GM04503 (cell line): ENCODE measurements around the gene PNRC2.
"Not testable (repeated sequence)": the region's sequence is repeated elsewhere in the genome, so short reads cannot be mapped to it uniquely, and the experiment has no call there.

Experiments used
- DNase-seq: peaks from one replicate; pipeline ENCODE4 v3.0.0-alpha.2; 2012; ENCODE audit warnings: low read depth

Gene PNRC2

DNA sequence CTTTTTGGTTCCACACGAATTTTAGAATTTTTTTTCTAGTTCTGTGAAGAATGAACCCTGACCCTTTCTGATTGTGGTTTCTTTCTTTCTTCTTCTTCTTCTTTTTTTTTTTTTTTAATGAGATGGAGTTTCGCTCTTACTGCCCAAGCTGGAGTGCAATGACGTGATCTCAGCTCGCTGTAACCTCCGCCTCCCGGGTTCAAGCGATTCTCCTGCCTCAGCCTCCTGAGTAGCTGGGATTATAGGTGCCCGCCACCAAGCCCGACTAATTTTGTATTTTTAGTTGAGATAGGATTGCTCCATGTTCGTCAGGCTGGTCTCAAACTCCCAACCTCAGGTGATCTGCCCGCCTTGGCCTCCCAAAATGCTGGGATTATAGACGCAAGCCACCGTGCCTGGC is 32.4 kb downstream of the PNRC2 start:
- DNase-seq, result not testable (repeated sequence)

DNA sequence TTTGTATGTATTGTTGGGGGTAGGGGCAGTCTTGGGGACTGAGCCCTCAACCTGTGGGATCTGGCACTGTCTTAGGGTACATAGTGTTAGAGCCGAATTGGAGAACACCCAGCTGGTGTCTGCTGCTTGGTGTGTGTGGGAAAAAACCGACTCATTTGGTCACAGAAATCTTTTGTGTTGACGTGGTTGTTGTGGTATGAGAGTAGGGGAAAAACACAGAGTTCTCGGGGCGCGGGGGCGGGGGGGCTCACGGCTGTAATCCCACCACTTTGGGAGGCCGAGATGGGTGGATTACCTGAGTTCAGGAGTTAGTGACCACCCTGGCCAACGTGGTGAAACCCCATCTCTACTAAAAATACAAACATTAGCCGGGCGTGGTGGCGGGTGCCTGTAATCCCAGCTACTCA is 35.8 kb downstream of the PNRC2 start:
- no peak for DNase-seq

- DNase-seq, result no peak
These were observed 37.1 kb downstream of the PNRC2 start for GRCh38 chr1:23996700-23997229.

- no peak for DNase-seq
These were observed 38.2 kb downstream of the PNRC2 start for GRCh38 chr1:23997812-23998211.

GRCh38 chr1:23999156-23999671 is 39.6 kb downstream of the PNRC2 start:
- DNase-seq, result no peak

GRCh38 chr1:24002695-24003094 is 43.1 kb downstream of the PNRC2 start:
- DNase-seq, result no peak

DNA sequence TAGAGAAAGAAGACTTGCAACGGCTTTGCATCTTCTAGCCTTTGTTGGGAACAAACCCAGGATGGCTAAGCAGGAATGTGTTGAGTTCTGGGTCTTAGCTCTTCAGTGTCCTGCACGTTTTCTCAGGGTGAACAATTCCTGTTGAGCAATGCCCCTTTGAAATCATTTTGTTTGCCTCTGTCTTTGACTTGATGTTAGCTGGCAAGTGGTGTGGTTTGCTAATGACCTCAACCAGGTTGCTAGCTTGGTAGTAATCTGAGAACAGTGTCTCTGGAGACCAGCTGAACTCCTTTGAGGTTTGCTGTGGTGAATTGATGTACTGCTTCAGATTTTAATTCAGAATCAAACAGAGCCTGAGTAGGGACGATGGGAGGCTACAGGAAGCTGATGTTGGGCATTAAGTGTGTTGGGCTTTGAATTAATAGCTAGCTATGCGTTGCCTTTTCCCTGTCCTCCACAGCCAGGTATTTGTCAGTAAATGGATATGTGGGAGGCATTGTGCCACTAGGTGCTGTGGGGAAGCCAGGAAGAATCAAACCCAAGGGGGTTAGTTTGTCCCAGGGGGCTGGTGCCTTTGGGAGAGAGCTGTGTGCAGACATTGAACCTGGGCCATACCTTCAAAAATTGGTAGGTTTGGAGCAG is 43.8 kb downstream of the PNRC2 start:
- DNase-seq, result peak; percentile 92

DNA sequence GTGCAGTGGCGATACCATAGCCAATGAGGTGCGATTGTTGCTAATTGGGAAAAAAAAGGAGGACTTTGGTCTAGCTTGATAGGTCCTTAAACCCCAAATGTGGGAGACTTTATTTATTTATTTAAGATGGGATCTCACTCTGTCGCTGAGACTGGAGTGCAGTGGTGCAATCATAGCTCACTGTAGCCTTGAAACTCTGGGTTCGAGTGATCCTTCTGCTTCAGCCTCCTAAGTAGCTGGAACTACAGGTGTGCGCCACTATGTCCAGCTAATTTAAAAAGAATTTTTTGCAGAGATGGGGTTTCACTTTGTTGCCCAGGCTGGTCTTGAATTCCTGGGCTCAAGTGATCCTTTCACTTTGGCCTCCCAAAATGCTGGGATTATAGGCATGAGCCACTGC is 44.5 kb downstream of the PNRC2 start:
- no peak for DNase-seq

- no peak for DNase-seq
These were observed 45.5 kb downstream of the PNRC2 start for GRCh38 chr1:24005163-24005562.

- no peak for DNase-seq
These were observed 47.5 kb downstream of the PNRC2 start for GRCh38 chr1:24007079-24007478.

DNA sequence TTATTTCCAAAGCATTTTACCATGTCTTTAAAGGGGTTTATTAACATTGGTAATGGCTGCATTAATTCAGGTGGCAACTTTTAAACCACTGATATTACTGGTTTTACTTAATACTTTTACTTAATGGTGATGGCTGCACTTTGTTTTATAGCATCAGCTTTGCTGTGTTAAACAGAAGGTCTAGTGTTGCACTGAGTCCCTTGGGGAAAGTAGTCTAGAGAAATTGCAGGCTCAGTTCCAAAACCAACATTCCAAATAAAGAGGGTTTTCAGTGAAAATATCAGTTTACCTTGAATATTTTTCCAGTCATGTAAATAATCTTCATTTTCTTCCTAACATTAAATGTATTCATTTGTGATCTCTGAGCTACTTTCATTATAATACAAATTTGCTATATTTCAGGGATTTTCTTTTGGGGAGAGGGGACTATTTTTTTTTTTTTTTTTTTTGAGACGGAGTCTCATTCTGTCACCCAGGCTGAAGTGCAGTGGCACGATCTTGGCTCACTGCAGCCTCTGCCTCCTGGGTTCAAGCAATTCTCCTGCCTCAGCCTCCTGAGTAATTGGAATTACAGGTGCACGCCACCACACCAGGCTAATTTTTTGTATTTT is 49.1 kb downstream of the PNRC2 start:
- not testable (repeated sequence) for DNase-seq

DNA sequence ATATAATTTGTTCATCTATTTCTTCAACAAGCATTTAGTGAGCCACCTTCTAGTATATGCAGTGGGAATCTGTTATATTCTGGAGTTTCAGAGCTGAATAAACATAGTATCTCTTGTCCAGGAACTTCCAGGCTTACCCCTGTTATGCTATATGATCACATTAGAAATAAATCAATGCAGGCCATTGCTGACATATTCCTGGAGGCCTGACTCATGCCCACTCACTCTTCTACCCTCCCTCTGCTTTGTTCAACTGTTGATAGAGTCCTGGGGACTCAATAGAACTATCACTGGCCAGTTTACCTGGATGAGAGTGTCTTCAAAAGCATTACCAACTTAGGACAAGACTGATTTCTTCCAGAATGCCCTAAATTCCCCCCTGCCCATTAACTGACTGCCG is 49.8 kb downstream of the PNRC2 start:
- no peak for DNase-seq

GRCh38 chr1:24010650-24011049 is 51.0 kb downstream of the PNRC2 start:
- no peak for DNase-seq

DNA sequence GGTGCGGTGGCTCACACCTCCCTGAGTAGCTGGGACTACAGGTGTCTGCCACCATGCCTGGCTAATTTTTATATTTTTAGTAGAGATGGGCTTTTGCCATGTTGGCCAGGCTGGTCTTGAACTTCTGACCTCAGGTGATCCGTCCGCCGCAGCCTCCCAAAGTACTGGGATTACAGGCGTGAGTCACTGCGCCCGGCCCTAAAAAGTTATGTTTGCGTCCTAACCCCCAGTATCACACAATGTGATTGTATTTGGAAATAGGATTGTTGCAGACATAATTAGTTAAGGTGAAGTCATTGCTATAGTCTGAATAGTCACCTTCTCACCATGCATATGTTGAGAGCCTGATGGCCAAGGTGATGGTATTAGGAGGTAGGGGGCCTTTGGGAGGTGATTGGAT is 53.2 kb downstream of the PNRC2 start:
- not testable (repeated sequence) for DNase-seq
